Stimulated activated CD4-positive, alpha-beta T cell treated with anti-CD3 and anti-CD28 coated beads, Interleukin-4, amount 100 ng/mL, for 24 hours (primary cell): ENCODE results near the gene C11orf71.

Experiments
- DNase-seq: peaks from one replicate; pipeline ENCODE4 v3.0.0-alpha.2; 2020

Gene C11orf71

GRCh38 chr11:114353443-114353842 lies 46.9 kb downstream of the C11orf71 start:
- no peak for DNase-seq

- DNase-seq = no peak
These were observed 50.3 kb downstream of the C11orf71 start for GRCh38 chr11:114350022-114350421.
